ENCODE results near the gene PSMD3.
"Not testable (repeated sequence)": the region's sequence is repeated elsewhere in the genome, so short reads cannot be mapped to it uniquely, and the experiment has no call there.

PSMD3 gene

DNA sequence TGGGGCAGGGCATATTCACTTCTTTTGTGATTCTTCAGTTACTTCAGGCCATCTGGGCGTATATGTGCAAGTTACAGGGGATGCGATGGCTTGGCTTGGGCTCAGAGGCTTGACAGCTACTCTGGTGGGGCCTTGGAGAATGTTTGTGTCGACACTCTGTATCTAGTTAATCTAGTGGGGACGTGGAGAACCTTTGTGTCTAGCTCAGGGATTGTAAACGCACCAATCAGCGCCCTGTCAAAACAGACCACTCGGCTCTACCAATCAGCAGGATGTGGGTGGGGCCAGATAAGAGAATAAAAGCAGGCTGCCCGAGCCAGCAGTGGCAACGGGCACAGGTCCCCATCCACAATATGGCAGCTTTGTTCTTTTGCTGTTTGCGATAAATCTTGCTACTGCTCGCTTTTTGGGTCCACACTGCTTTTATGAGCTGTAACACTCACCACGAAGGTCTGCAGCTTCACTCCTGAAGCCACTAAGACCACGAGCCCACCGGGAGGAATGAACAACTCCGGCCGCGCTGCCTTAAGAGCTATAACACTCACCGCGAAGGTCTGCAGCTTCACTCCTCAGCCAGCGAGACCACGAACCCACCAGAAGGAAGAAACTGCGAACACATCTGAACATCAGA, 31.5 kb downstream of the PSMD3 start:
- not testable (repeated sequence) for H3K4me3 ChIP-seq (ENCODE audit: low read depth in 1 of 2, low read length in 2 of 2); H3K36me3 ChIP-seq (ENCODE audit: control insufficient read depth in 1 of 2, insufficient read depth in 2 of 2, low read length in 2 of 2); H3K9me3 ChIP-seq (ENCODE audit: control insufficient read depth in 1 of 2, low read length in 2 of 2); H3K27me3 ChIP-seq (ENCODE audit: control insufficient read depth in 1 of 2, insufficient read depth in 2 of 2, low read length in 2 of 2); H3K9ac ChIP-seq (ENCODE audit: low read depth in 1 of 2, low read length in 2 of 2); H3K27ac ChIP-seq (ENCODE audit: low read depth, low read length)
- peaks cover 17% of the 10 kb centered on the region in 2 donors for H3K4me1 ChIP-seq (ENCODE audit: control insufficient read depth in 1 of 2, insufficient read depth in 2 of 2, low read length in 2 of 2)

DNA sequence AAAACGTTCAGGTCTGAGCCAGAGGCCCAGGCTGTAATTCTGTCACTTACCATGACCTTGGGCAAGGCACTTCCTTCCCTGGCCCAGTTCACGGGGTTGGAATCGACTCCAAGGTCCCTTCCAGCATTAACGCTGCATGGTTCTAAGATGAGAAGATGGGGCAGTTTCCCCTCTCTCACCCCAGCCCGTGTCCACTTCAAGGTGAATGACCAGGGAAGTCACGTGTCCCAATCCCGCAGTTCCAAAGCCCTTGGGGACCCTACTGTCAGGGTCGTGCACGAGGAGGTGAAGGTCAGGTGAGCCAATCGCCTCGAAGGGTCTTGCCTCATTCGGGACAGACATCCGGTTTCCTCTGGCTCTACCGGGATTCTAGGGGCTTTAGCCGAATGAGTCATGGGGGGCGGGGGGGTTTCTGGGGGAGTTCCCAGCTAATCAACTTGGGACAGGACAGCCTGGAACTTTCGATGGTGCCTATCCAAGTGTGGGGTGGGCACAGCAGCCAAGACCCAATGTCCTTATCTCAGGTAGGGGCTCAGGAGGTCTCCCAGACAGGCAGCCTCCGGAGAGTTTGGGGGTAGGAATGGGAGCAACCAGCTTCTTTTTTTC, 33.9 kb downstream of the PSMD3 start:
- H3K4me1 ChIP-seq (ENCODE audit: control insufficient read depth in 1 of 2, insufficient read depth in 2 of 2, low read length in 2 of 2), result peaks cover 17% of the 10 kb centered on the region in 2 donors
- no peaks in the 10 kb centered on the region for H3K9me3 ChIP-seq (ENCODE audit: control insufficient read depth in 1 of 2, low read length in 2 of 2)
- H3K9ac ChIP-seq (ENCODE audit: low read depth in 1 of 2, low read length in 2 of 2), result no peak overlapping the region
- H3K36me3 ChIP-seq (ENCODE audit: control insufficient read depth in 1 of 2, insufficient read depth in 2 of 2, low read length in 2 of 2), result peaks cover 2 to 9% of the 10 kb centered on the region in 2 donors
- no peak overlapping the region for H3K27ac ChIP-seq (ENCODE audit: low read depth, low read length)
- H3K4me3 ChIP-seq (ENCODE audit: low read depth in 1 of 2, low read length in 2 of 2), result no peak overlapping the region
- H3K27me3 ChIP-seq (ENCODE audit: control insufficient read depth in 1 of 2, insufficient read depth in 2 of 2, low read length in 2 of 2), result no peaks in the 10 kb centered on the region

DNA sequence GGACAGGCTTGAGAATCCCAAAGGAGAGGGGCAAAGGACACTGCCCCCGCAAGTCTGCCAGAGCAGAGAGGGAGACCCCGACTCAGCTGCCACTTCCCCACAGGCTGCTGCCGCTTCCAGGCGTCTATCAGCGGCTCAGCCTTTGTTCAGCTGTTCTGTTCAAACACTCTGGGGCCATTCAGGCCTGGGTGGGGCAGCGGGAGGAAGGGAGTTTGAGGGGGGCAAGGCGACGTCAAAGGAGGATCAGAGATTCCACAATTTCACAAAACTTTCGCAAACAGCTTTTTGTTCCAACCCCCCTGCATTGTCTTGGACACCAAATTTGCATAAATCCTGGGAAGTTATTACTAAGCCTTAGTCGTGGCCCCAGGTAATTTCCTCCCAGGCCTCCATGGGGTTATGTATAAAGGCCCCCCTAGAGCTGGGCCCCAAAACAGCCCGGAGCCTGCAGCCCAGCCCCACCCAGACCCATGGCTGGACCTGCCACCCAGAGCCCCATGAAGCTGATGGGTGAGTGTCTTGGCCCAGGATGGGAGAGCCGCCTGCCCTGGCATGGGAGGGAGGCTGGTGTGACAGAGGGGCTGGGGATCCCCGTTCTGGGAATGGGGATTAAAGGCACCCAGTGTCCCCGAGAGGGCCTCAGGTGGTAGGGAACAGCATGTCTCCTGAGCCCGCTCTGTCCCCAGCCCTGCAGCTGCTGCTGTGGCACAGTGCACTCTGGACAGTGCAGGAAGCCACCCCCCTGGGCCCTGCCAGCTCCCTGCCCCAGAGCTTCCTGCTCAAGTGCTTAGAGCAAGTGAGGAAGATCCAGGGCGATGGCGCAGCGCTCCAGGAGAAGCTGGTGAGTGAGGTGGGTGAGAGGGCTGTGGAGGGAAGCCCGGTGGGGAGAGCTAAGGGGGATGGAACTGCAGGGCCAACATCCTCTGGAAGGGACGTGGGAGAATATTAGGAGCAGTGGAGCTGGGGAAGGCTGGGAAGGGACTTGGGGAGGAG, 34.7 kb downstream of the PSMD3 start, which contains the start of gene CSF3:
Gene CSF3, plus strand, starts transcription at position 436 of the 993 bp plus-strand sequence. Its CDS starts 35 bp downstream, at position 471.
- H3K27me3 ChIP-seq (ENCODE audit: control insufficient read depth in 1 of 2, insufficient read depth in 2 of 2, low read length in 2 of 2), result no peaks in the 10 kb centered on the region
- H3K4me3 ChIP-seq (ENCODE audit: low read depth in 1 of 2, low read length in 2 of 2), result peak within 1 kb of the TSS in 1 of 2 donors; percentile 14
- peaks cover 17% of the 10 kb centered on the region in 2 donors for H3K4me1 ChIP-seq (ENCODE audit: control insufficient read depth in 1 of 2, insufficient read depth in 2 of 2, low read length in 2 of 2)

DNA sequence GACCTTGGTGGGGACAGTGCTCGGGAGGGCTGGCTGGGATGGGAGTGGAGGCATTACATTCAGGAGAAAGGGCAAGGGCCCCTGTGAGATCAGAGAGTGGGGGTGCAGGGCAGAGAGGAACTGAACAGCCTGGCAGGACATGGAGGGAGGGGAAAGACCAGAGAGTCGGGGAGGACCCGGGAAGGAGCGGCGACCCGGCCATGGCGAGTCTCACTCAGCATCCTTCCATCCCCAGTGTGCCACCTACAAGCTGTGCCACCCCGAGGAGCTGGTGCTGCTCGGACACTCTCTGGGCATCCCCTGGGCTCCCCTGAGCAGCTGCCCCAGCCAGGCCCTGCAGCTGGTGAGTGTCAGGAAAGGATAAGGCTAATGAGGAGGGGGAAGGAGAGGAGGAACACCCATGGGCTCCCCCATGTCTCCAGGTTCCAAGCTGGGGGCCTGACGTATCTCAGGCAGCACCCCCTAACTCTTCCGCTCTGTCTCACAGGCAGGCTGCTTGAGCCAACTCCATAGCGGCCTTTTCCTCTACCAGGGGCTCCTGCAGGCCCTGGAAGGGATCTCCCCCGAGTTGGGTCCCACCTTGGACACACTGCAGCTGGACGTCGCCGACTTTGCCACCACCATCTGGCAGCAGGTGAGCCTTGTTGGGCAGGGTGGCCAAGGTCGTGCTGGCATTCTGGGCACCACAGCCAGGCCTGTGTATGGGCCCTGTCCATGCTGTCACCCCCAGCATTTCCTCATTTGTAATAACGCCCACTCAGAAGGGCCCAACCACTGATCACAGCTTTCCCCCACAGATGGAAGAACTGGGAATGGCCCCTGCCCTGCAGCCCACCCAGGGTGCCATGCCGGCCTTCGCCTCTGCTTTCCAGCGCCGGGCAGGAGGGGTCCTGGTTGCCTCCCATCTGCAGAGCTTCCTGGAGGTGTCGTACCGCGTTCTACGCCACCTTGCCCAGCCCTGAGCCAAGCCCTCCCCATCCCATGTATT, 35.7 kb downstream of the PSMD3 start:
- no peak overlapping the region for H3K9ac ChIP-seq (ENCODE audit: low read depth in 1 of 2, low read length in 2 of 2)
- H3K27me3 ChIP-seq (ENCODE audit: control insufficient read depth in 1 of 2, insufficient read depth in 2 of 2, low read length in 2 of 2), result no peaks in the 10 kb centered on the region
- H3K36me3 ChIP-seq (ENCODE audit: control insufficient read depth in 1 of 2, insufficient read depth in 2 of 2, low read length in 2 of 2), result peaks cover 8 to 23% of the 10 kb centered on the region in 2 donors
- peaks cover 17% of the 10 kb centered on the region in 2 donors for H3K4me1 ChIP-seq (ENCODE audit: control insufficient read depth in 1 of 2, insufficient read depth in 2 of 2, low read length in 2 of 2)
- no peaks in the 10 kb centered on the region for H3K9me3 ChIP-seq (ENCODE audit: control insufficient read depth in 1 of 2, low read length in 2 of 2)
- H3K4me3 ChIP-seq (ENCODE audit: low read depth in 1 of 2, low read length in 2 of 2), result no peak overlapping the region
- H3K27ac ChIP-seq (ENCODE audit: low read depth, low read length), result no peak overlapping the region

More for the DNA sequence above, 34.7 kb downstream of the PSMD3 start, which contains the start of gene CSF3:
- no peak within 1 kb of the TSS for H3K9ac ChIP-seq (ENCODE audit: low read depth in 1 of 2, low read length in 2 of 2)
- H3K36me3 ChIP-seq (ENCODE audit: control insufficient read depth in 1 of 2, insufficient read depth in 2 of 2, low read length in 2 of 2), result peaks cover 8 to 17% of the 10 kb centered on the region in 2 donors
- H3K27ac ChIP-seq (ENCODE audit: low read depth, low read length), result no peak within 1 kb of the TSS
- H3K9me3 ChIP-seq (ENCODE audit: control insufficient read depth in 1 of 2, low read length in 2 of 2), result no peaks in the 10 kb centered on the region

DNA sequence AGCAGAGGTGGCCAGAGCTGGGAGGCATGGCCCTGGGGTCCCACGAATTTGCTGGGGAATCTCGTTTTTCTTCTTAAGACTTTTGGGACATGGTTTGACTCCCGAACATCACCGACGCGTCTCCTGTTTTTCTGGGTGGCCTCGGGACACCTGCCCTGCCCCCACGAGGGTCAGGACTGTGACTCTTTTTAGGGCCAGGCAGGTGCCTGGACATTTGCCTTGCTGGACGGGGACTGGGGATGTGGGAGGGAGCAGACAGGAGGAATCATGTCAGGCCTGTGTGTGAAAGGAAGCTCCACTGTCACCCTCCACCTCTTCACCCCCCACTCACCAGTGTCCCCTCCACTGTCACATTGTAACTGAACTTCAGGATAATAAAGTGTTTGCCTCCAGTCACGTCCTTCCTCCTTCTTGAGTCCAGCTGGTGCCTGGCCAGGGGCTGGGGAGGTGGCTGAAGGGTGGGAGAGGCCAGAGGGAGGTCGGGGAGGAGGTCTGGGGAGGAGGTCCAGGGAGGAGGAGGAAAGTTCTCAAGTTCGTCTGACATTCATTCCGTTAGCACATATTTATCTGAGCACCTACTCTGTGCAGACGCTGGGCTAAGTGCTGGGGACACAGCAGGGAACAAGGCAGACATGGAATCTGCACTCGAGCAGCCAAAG, 36.9 kb downstream of the PSMD3 start:
- no peaks in the 10 kb centered on the region for H3K9me3 ChIP-seq (ENCODE audit: control insufficient read depth in 1 of 2, low read length in 2 of 2)
- peak overlapping the region; percentile 25 for H3K27ac ChIP-seq (ENCODE audit: low read depth, low read length)
- H3K36me3 ChIP-seq (ENCODE audit: control insufficient read depth in 1 of 2, insufficient read depth in 2 of 2, low read length in 2 of 2), result peaks cover 11 to 35% of the 10 kb centered on the region in 2 donors
- no peaks in the 10 kb centered on the region for H3K27me3 ChIP-seq (ENCODE audit: control insufficient read depth in 1 of 2, insufficient read depth in 2 of 2, low read length in 2 of 2)
- no peak overlapping the region for H3K9ac ChIP-seq (ENCODE audit: low read depth in 1 of 2, low read length in 2 of 2)
- peaks cover 17% of the 10 kb centered on the region in 2 donors for H3K4me1 ChIP-seq (ENCODE audit: control insufficient read depth in 1 of 2, insufficient read depth in 2 of 2, low read length in 2 of 2)
- no peak overlapping the region for H3K4me3 ChIP-seq (ENCODE audit: low read depth in 1 of 2, low read length in 2 of 2)

DNA sequence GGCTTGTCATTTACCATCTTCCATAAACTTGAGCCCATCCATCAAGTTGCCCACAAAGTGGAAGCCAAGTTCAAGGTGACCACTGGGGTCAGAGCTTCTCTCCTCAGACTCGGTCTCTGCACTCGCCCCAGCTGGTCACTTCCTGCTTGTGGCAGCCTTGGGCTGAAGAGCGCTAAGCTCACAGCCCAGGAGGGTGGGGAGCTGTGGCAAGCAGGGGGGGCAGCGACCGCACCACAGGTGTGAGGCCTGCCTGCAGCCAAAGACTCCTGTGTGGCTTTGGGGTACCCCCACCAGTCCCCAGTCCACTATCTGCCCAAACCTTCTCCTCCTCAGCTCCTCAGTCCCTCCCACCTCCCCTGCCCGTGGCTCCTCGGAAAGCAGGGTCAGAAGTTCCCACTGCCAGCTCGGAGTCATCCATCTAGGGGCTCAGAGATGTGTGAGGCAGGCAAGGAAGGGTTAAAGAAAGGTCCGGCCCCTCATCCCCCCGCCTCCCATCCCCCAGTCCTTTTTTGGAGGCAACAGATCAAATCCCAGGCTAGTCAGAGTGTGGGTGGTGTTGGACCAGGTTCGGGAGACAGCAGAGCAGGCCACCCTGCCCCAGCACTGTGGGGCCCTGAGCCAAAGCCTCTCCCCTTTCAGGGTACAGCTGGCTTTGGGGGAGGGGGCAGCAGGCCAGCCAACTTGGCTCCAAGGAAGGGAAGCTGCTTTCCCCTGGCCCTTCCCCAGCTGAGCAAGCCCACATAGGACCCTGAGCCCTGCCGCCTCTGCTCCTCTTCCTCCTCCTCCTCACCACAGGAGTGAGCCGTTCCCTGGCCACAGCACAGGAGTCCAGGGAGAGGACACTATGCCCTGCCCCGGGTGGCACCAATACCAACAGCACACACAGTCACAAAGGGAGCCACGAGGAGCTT, 37.9 kb downstream of the PSMD3 start:
- H3K4me3 ChIP-seq (ENCODE audit: low read depth in 1 of 2, low read length in 2 of 2), result no peak overlapping the region
- no peak overlapping the region for H3K27ac ChIP-seq (ENCODE audit: low read depth, low read length)
- H3K27me3 ChIP-seq (ENCODE audit: control insufficient read depth in 1 of 2, insufficient read depth in 2 of 2, low read length in 2 of 2), result no peaks in the 10 kb centered on the region
- H3K9me3 ChIP-seq (ENCODE audit: control insufficient read depth in 1 of 2, low read length in 2 of 2), result no peaks in the 10 kb centered on the region
- peaks cover 11 to 43% of the 10 kb centered on the region in 2 donors for H3K36me3 ChIP-seq (ENCODE audit: control insufficient read depth in 1 of 2, insufficient read depth in 2 of 2, low read length in 2 of 2)
- H3K4me1 ChIP-seq (ENCODE audit: control insufficient read depth in 1 of 2, insufficient read depth in 2 of 2, low read length in 2 of 2), result peaks cover 17% of the 10 kb centered on the region in 2 donors
- H3K9ac ChIP-seq (ENCODE audit: low read depth in 1 of 2, low read length in 2 of 2), result no peak overlapping the region

DNA sequence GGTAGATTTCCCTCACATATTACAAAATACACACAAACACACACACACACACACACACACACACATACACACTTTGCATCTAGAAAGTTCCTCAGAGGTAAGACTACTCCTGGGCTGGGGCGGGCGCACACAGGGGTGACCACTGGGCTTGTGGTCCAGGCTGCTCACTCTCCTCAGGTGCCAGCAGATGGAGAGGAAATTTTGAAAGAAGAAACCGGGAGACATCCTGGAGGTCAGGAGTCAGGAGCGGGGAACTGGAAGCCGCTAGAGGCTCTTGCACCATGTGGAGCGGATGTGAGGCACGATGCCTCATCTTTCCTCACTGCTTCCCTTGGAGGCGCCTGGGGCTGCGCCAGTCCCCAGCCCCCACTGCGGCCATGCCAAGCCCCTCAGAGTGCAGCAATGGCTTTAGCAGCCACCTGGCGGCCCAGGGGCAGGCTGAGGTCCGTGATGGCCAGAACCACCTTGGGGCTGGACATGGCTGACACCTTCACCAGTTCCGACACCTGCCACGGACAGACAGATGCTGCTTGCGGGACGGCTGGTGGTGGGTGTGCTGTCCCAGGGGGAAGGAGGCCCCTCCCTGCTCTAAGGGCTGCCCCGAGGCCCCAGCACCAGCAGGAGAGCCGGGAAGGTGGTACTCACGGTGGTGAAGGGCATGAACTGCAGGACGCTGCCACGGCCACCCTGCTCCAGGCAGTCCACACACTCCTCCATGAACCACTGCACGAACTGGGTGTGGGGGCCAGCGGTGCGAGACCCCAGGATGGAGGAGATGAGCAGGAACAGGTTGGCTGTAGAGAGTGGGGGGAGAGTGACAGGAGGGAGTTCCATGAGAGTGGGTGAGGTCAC, 38.8 kb downstream of the PSMD3 start:
- Histone ChIP-seq H3K9me3 (ENCODE audit: control insufficient read depth in 1 of 2, low read length in 2 of 2) (no peaks in the 10 kb centered on the region), H3K27me3 (ENCODE audit: control insufficient read depth in 1 of 2, insufficient read depth in 2 of 2, low read length in 2 of 2) (no peaks in the 10 kb centered on the region), H3K36me3 (ENCODE audit: control insufficient read depth in 1 of 2, insufficient read depth in 2 of 2, low read length in 2 of 2) (peaks cover 11 to 43% of the 10 kb centered on the region in 2 donors), H3K9ac (ENCODE audit: low read depth in 1 of 2, low read length in 2 of 2) (no peak overlapping the region), H3K4me3 (ENCODE audit: low read depth in 1 of 2, low read length in 2 of 2) (no peak overlapping the region), H3K4me1 (ENCODE audit: control insufficient read depth in 1 of 2, insufficient read depth in 2 of 2, low read length in 2 of 2) (peaks cover 11 to 15% of the 10 kb centered on the region in 2 donors), H3K27ac (ENCODE audit: low read depth, low read length) (no peak overlapping the region)

DNA sequence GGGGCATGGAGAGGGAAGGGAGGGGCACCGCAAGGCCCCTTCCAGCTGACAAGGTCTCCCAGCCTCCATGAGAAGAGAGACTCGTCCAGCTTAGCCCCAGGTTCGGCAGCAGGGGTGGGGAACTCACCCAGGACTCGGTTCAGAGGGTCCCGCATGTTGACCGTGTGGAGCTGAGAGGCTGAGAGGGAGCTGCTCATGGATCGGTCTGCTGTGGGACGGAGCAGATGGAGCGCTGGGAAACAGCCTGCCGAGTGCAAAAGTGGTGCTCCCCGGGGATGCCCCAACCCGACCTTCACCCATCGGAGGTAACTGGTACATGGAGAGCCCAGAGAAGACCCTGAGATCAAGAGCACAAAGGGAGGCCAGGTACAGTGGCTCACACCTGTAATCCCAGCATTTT, 39.5 kb downstream of the PSMD3 start:
- H3K27ac ChIP-seq (ENCODE audit: low read depth, low read length), result no peak overlapping the region
- peaks cover 6 to 8% of the 10 kb centered on the region in 2 donors for H3K4me1 ChIP-seq (ENCODE audit: control insufficient read depth in 1 of 2, insufficient read depth in 2 of 2, low read length in 2 of 2)
- H3K27me3 ChIP-seq (ENCODE audit: control insufficient read depth in 1 of 2, insufficient read depth in 2 of 2, low read length in 2 of 2), result no peaks in the 10 kb centered on the region
- H3K9me3 ChIP-seq (ENCODE audit: control insufficient read depth in 1 of 2, low read length in 2 of 2), result no peaks in the 10 kb centered on the region
- H3K9ac ChIP-seq (ENCODE audit: low read depth in 1 of 2, low read length in 2 of 2), result no peak overlapping the region
- peaks cover 11 to 47% of the 10 kb centered on the region in 2 donors for H3K36me3 ChIP-seq (ENCODE audit: control insufficient read depth in 1 of 2, insufficient read depth in 2 of 2, low read length in 2 of 2)
- no peak overlapping the region for H3K4me3 ChIP-seq (ENCODE audit: low read depth in 1 of 2, low read length in 2 of 2)
